Liver (tissue), 9 donors: ENCODE data around the gene BRAT1. TPM values are rescaled to one million over a fixed set of nuclear protein-coding genes. Genes with fewer than 3 reads are reported as not detected.

Experiments used
- DNase-seq: peaks from one replicate; pipeline ENCODE4 v3.0.0-alpha.2; 2017; ENCODE audit warnings: low spot score
- H3K27ac ChIP-seq, 2 donors: one replicate each; pipeline ENCODE4 v1.7.0; 2013; ENCODE audit warnings: inconsistent platforms in 2 of 2, low read length in 2 of 2, control low read depth in 1 of 2, low read depth in 1 of 2, mild to moderate bottlenecking in 1 of 2
- H3K27me3 ChIP-seq, 4 donors: one replicate each; pipeline versions ENCODE4 v1.6.1 to v1.7.0; 2013; ENCODE audit warnings: low read length in 3 of 4, inconsistent platforms in 1 of 4, mild to moderate bottlenecking in 1 of 4, moderate library complexity in 1 of 4; ENCODE audit not compliant: control insufficient read depth in 4 of 4, insufficient read depth in 4 of 4
- H3K36me3 ChIP-seq, 4 donors: one replicate each; pipeline versions ENCODE4 v1.6.1 to v1.7.0; 2013; ENCODE audit warnings: low read length in 3 of 4, mild to moderate bottlenecking in 3 of 4, low read depth in 1 of 4, moderate library complexity in 1 of 4; ENCODE audit not compliant: control insufficient read depth in 4 of 4, insufficient read depth in 3 of 4
- H3K4me1 ChIP-seq, 4 donors: one replicate each; pipeline versions ENCODE4 v1.6.1 to v1.7.0; 2013; ENCODE audit warnings: low read length in 3 of 4, mild to moderate bottlenecking in 3 of 4, moderate library complexity in 1 of 4; ENCODE audit not compliant: control insufficient read depth in 4 of 4, insufficient read depth in 4 of 4
- H3K4me3 ChIP-seq, 3 donors: one replicate each; pipeline versions ENCODE4 v1.6.1 to v1.7.0; 2013; ENCODE audit warnings: low read length in 3 of 3, control low read depth in 1 of 3, low read depth in 1 of 3, mild to moderate bottlenecking in 1 of 3
- H3K9ac ChIP-seq, 2 donors: one replicate each; pipeline ENCODE4 v1.7.0; 2013; ENCODE audit warnings: low read length in 2 of 2, mild to moderate bottlenecking in 2 of 2, moderate library complexity in 2 of 2, control low read depth in 1 of 2, low read depth in 1 of 2
- H3K9me3 ChIP-seq, 4 donors: one replicate each; pipeline versions ENCODE4 v1.6.1 to v1.7.0; 2013; ENCODE audit warnings: low read length in 3 of 4; ENCODE audit not compliant: control insufficient read depth in 4 of 4
- ATF3 ChIP-seq: IDR thresholded peaks from 2 replicates; pipeline ENCODE4 v1.6.1; 2016; ENCODE audit warnings: antibody characterized with exemption
- CTCF ChIP-seq: fragments of 150-350 bp; IDR thresholded peaks from 2 replicates; pipeline ENCODE4 v1.5.1; 2017; ENCODE audit warnings: improper control_type of control experiment, low read depth, low read length; ENCODE audit not compliant: missing input control
- EGR1 ChIP-seq, 2 donors: IDR thresholded peaks; 2 replicates each; pipeline ENCODE4 v1.6.1; 2016 to 2018; ENCODE audit warnings: antibody characterized with exemption in 2 of 2, low read depth in 2 of 2
- FOXA1 ChIP-seq: IDR thresholded peaks from 2 replicates; pipeline ENCODE4 v1.6.1; 2016; ENCODE audit warnings: antibody characterized with exemption
- FOXA2 ChIP-seq: IDR thresholded peaks from 2 replicates; pipeline ENCODE4 v1.6.1; 2016; ENCODE audit warnings: antibody characterized with exemption
- GABPA ChIP-seq, 2 donors: IDR thresholded peaks in 1 of 2; conservative IDR thresholded peaks in 1 of 2; 2 replicates each; pipeline ENCODE4 v1.6.1; 2016; ENCODE audit warnings: antibody characterized with exemption in 2 of 2, mild to moderate bottlenecking in 1 of 2, moderate library complexity in 1 of 2
- HNF4A ChIP-seq, 2 donors: conservative IDR thresholded peaks; 2 replicates each; pipeline ENCODE4 v1.6.1; 2016; ENCODE audit warnings: antibody characterized with exemption in 2 of 2, mild to moderate bottlenecking in 2 of 2
- HNF4G ChIP-seq: IDR thresholded peaks from 2 replicates; pipeline ENCODE4 v1.6.1; 2016; ENCODE audit warnings: antibody characterized with exemption
- JUND ChIP-seq, 2 donors: IDR thresholded peaks; 2 replicates each; pipeline ENCODE4 v1.6.1; 2016; ENCODE audit warnings: antibody characterized with exemption in 2 of 2
- MAX ChIP-seq: IDR thresholded peaks from 2 replicates; pipeline ENCODE4 v1.6.1; 2016; ENCODE audit warnings: antibody characterized with exemption
- RAD21 ChIP-seq, 2 donors: IDR thresholded peaks; 2 replicates each; pipeline ENCODE4 v1.6.1; 2016; ENCODE audit warnings: antibody characterized with exemption in 2 of 2, mild to moderate bottlenecking in 2 of 2
- REST ChIP-seq: IDR thresholded peaks from 2 replicates; pipeline ENCODE4 v1.6.1; 2016; ENCODE audit warnings: antibody characterized with exemption, mild to moderate bottlenecking
- RXRA ChIP-seq, 2 donors: IDR thresholded peaks; 2 replicates each; pipeline ENCODE4 v1.6.1; 2017 to 2018; ENCODE audit warnings: antibody characterized with exemption in 2 of 2, mild to moderate bottlenecking in 1 of 2
- TAF1 ChIP-seq: conservative IDR thresholded peaks from 2 replicates; pipeline ENCODE4 v1.6.1; 2016; ENCODE audit warnings: antibody characterized with exemption, mild to moderate bottlenecking
- YY1 ChIP-seq: IDR thresholded peaks from 2 replicates; pipeline ENCODE4 v1.6.1; 2016; ENCODE audit warnings: antibody characterized with exemption, mild to moderate bottlenecking
- ZBTB33 ChIP-seq: IDR thresholded peaks from 2 replicates; pipeline ENCODE4 v1.6.1; 2016; ENCODE audit warnings: antibody characterized with exemption
- WGBS: extraction: QIAGEN DNeasy Blood & Tissue Kit; methylation state at CpG from one replicate; pipeline ENCODE4 v1.1.7; 2013; 5-methylcytosine and 5-hydroxymethylcytosine counted together
- polyA plus RNA-seq, 2 donors: library from polyadenylated mRNA; stranded (reverse) in 1 of 2; unstranded in 1 of 2; fragments of 200-250 nt in 1 of 2; fragments of >200 nt in 1 of 2; fragmentation: Nextera tagmentation in 1 of 2; extraction: Ambion mirVana in 1 of 2; gene quantifications; one replicate each; pipeline versions ENCODE4 v1.2.1 to v1.2.3, GENCODE V29; 2013 to 2015
- total RNA-seq, 2 donors: library from RNA; depleted of rRNA; stranded (reverse); fragments of >200 nt; gene quantifications; one replicate each; pipeline ENCODE4 v1.2.3, GENCODE V29; 2014
- donor health status: healthy.
- donor health status: healthy.
- donor health status: healthy.
- donor health status: healthy.
- donor health status: healthy.

Gene BRAT1
- total and polyA plus RNA-seq, 4 donors: 10.0 to 20.7 (median 16.7) TPM

GRCh38 chr7:2523941-2524807 is 31.1 kb downstream of the BRAT1 start:
- 60% methylated on average over 51 of the region's 51 CpGs for WGBS
- H3K4me1 ChIP-seq: peaks cover 0 to 33% (median 7%) of the 10 kb centered on the region in 4 donors
- no peaks in the 10 kb centered on the region for H3K36me3 ChIP-seq
- TF ChIP-seq MAX: no peak
- peak; percentile 9 for TF ChIP-seq FOXA2
- peak in 1 of 2 donors; percentile 40 for TF ChIP-seq JUND (IDR thresholded peaks at IDR 0.05)
- no peak for TF ChIP-seq ATF3
- TF ChIP-seq FOXA1: no peak
- TF ChIP-seq REST: no peak
- TF ChIP-seq ZBTB33: no peak
- TF ChIP-seq CTCF: no peak
- H3K27ac ChIP-seq: peak overlapping the region in 1 of 2 donors; percentile 7
- H3K4me3 ChIP-seq: no peak overlapping the region
- H3K9me3 ChIP-seq: no peaks in the 10 kb centered on the region
- no peak overlapping the region for H3K9ac ChIP-seq
- no peak for DNase-seq
- no peaks in the 10 kb centered on the region for H3K27me3 ChIP-seq

- no peaks in the 10 kb centered on the region for H3K36me3 ChIP-seq
- no peak for DNase-seq
- peak overlapping the region in 1 of 2 donors; percentile 7 for H3K27ac ChIP-seq
- H3K4me1 ChIP-seq: peaks cover 2 to 37% (median 11%) of the 10 kb centered on the region in 4 donors
- no peak overlapping the region for H3K9ac ChIP-seq
- H3K27me3 ChIP-seq: no peaks in the 10 kb centered on the region
- no peak overlapping the region for H3K4me3 ChIP-seq
- WGBS: 55% methylated on average over 22 of the region's 22 CpGs
- no peaks in the 10 kb centered on the region for H3K9me3 ChIP-seq
- TF ChIP-seq ATF3: no peak
- TF ChIP-seq EGR1 (IDR thresholded peaks at IDR 0.05; ENCODE audit: low read depth in 2 of 2): no peak
- TF ChIP-seq HNF4G: no peak
- no peak for TF ChIP-seq RXRA (IDR thresholded peaks at IDR 0.05)
- no peak for TF ChIP-seq YY1
- TF ChIP-seq HNF4A (conservative IDR thresholded peaks at IDR 0.05): no peak
- TF ChIP-seq ZBTB33: no peak
- TF ChIP-seq FOXA1: no peak
- TF ChIP-seq TAF1: no peak
- TF ChIP-seq JUND (IDR thresholded peaks at IDR 0.05): no peak
- no peak for TF ChIP-seq GABPA (IDR thresholded peaks at IDR 0.05 in 1 of 2, conservative IDR thresholded peaks at IDR 0.05 in 1 of 2)
- no peak for TF ChIP-seq FOXA2
- no peak for TF ChIP-seq MAX
- TF ChIP-seq RAD21 (IDR thresholded peaks at IDR 0.05): no peak
- TF ChIP-seq CTCF: no peak
These were observed 31.8 kb downstream of the BRAT1 start for GRCh38 chr7:2523461-2523936.
